GM19397 (cell line): Measurements from ENCODE around the gene SARNP.
"Not testable (repeated sequence)": the region's sequence is repeated elsewhere in the genome, so short reads cannot be mapped to it uniquely, and the experiment has no call there.

ENCODE experiments used
- ATAC-seq: cut with Tn5 transposase; IDR thresholded peaks from one replicate; pipeline ENCODE4 v1.9.1; 2021; ENCODE audit warnings: mild to moderate bottlenecking, moderate library complexity; ENCODE audit not compliant: unreplicated experiment

Gene SARNP

GRCh38 chr12:55797550-55797949 lies 20.0 kb downstream of the SARNP start:
- no peak for ATAC-seq

DNA sequence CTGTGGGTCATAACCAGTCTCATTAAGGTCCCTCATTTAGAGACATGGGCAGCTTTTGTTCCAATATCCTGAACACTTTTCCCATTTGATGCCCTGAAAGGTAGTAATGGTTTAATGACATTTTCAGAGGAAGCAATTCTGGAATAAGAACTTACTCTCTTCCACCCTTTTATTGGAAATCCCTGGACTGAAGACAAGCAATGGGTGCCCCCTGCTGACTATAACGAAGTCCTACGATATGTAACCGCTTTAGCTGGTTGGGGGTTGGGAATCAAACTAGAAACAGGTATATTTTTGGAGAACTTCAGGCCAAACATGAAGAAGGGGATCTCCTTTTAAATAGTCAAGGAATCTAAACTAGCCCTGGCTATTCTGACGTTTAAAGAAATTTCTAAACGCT lies 20.5 kb downstream of the SARNP start:
- ATAC-seq: no peak

GRCh38 chr12:55795950-55796349 lies 21.6 kb downstream of the SARNP start:
- ATAC-seq: no peak

DNA sequence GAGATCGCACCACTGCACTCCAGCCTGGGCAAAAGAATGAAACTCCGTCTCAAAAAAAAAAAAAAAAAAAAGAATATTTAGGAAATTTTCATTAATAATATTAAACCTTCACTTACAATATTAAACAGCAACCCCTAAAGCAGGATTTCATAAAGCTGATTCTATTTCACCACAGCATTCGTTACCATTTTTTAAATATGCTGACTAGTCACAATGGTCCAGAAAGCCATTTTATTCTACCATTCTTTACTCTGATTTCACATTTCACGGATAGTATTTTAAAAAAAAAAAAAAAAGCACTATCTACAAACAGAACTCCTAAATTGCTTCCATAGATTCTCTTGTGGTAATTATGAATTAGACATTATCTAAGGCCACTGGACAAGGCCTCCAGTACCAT lies 27.6 kb downstream of the SARNP start:
- no peak for ATAC-seq

- ATAC-seq: no peak
Measured at GRCh38 chr12:55789171-55789570, 28.4 kb downstream of the SARNP start.

DNA sequence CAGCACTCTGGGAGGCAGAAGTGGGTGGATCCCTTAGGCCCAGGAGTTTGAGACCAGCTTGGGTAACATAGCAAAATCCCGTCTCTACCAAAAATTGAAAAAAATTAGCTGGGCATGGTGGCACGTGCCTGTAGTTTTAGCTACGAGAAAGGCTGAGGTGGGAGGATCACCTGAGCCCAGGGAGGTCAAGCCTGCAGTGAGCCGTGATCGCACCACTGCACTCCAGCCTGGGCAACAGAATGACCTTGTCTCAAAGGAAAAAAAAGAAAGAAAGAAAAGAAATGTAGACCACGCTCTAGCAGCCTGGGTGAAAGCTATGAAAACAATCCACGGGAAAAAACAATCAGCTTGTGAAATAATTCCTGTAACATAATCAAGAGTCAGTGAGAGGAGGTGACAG lies 29.0 kb downstream of the SARNP start:
- no peak for ATAC-seq

- ATAC-seq: no peak
Measured at GRCh38 chr12:55780685-55781084, 36.8 kb downstream of the SARNP start.

DNA sequence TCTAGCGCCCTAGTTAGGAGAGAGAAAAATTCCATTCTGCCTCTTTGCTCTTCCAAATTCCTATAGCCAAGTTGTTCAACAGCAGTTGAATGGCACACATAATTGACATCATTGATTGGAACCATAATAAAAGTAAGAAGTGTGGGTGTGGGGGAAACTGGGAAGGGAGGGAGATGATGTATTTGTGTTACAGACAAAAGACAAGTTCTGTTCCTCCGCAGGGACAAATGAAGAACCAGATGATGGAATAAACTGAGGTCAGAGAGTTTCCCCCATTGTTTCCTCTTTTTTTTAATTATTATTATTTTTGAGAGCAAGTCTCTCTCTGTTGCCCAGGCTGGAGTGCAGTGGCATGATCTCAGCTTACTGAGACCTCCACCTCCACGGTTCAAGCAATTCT lies 39.7 kb downstream of the SARNP start:
- no peak for ATAC-seq

- ATAC-seq: no peak
Measured at GRCh38 chr12:55771736-55772135, 45.8 kb downstream of the SARNP start.

- no peak for ATAC-seq
Measured at GRCh38 chr12:55767156-55767555, 50.4 kb downstream of the SARNP start.

- no peak for ATAC-seq
Measured at GRCh38 chr12:55765736-55766290, 51.7 kb downstream of the SARNP start.

DNA sequence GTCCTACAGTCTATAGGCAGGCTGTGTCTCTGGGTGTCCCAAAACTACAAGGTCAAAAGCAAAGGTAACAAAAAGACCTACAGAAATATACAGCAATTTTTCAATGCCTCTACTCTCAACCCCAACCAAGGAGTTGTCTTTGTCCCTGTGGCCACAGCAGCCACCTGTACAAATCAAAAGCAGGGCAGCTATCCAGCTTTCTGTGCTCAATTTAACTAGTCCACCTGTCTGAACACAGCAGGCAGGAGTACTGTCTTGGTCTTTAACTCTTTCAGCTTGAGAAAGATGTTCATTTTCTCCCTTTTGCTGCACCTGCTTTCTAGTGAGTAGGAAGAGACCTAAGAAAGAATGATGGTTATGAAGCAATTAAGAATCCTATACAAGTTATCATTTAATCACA lies 54.9 kb downstream of the SARNP start:
- ATAC-seq: no peak

DNA sequence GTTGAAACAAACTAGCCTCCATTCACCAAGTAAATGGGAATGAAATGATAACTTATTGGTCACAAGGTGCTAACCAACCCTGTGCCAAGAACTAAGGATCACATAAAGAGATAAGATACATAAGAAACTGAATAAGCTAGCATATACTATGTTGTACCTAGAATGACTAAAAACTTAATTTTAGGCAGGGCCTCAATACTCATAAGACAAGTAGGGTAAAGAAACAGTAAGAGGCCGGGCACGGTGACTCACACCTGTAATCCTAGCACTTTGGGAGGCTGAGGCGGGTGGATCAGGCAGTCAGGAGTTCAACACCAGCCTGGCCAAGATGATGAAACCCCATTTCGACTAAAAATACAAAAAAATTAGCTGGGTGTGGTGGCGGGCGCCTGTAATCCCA lies 56.9 kb downstream of the SARNP start:
- ATAC-seq: no peak

DNA sequence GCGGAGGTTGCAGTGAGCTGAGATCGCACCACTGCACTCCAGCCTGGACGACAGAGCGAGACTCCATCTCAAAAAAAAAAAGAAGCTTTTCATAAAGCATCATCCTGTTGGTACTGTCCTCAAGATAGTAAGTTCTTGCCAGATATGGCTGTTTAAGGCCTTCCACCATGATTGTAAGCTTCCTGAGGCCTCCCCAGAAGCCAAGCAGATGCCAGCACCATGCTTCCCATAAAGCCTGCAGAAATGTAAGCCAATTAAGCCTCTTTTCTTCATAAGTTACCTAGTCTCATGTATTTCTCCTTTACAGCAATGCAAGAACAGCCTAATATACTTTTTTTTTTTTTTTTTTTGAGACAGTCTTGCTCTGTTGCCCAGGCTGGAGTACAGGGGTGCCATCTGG lies 58.9 kb downstream of the SARNP start:
- ATAC-seq: not testable (repeated sequence)

GRCh38 chr12:55757701-55758100 lies 59.8 kb downstream of the SARNP start:
- no peak for ATAC-seq

GRCh38 chr12:55755246-55755645 lies 62.3 kb downstream of the SARNP start:
- no peak for ATAC-seq

DNA sequence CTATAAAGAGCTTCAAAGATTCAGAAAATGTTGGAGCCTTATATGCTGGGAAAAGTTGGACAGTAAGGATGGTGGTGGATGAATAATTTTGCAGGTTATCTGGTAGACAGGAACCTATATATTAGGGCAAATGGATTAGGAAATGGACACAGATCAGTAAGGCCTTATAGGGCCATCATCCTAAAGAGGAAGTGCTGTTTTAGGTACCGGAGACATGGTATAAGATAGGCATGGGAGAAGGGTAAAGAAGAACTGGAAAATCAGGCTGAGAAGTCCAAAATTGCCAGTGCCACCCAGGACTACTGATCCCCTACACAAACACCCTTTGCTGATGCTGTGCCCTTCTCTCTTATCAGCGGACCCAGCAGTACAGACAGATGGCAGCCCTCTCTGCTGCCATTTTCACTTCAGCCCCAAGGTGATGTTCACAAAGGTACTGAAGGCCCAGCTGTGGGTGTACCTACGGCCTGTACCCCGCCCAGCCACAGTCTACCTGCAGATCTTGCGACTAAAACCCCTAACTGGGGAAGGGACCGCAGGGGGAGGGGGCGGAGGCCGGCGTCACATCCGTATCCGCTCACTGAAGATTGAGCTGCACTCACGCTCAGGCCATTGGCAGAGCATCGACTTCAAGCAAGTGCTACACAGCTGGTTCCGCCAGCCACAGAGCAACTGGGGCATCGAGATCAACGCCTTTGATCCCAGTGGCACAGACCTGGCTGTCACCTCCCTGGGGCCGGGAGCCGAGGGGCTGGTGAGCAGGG lies 69.1 kb downstream of the SARNP start:
- ATAC-seq: no peak

- ATAC-seq: no peak
Measured at GRCh38 chr12:55746913-55747231, 70.7 kb downstream of the SARNP start.

GRCh38 chr12:55746174-55746912 lies 71.2 kb downstream of the SARNP start:
- ATAC-seq: no peak

DNA sequence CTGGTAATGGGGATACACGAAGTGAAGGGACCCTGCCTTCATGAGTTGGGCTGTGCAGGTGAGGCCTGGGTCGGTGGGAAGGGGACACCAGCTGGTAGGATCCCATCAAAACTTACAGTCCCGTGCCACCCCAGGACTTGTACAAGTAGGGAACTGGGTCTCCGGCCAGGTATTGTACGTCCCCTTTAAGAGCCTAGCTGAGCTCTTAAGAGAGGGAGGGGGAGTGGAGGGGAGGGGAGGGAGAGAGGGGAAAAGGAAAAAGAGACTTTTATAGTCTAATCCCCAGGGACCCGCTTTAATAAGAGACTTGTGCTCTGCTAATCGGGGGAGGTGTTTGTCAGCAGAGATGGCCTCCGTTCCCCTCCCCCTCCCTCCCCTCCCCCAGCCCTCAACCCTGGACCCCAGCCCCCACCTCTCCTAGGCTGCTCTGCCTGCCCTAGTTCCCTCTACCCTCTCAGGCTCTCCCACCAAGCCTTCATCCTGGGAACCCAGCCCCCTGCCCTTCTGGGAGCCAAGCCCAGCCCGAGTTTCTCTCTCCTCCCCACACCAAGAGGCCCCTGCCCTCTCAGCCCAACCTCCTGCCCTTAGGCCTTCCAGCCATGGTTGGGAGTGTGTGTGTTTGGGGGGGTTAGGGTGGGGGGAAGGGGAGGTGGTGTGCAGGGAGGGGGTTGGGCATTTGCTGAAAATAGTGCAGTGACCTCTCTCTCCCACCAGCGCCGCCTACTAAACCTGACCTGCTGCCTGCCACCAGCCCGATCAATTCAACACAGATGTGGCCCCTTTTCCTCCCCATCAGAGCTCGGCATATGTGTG lies 72.0 kb downstream of the SARNP start:
- no peak for ATAC-seq

DNA sequence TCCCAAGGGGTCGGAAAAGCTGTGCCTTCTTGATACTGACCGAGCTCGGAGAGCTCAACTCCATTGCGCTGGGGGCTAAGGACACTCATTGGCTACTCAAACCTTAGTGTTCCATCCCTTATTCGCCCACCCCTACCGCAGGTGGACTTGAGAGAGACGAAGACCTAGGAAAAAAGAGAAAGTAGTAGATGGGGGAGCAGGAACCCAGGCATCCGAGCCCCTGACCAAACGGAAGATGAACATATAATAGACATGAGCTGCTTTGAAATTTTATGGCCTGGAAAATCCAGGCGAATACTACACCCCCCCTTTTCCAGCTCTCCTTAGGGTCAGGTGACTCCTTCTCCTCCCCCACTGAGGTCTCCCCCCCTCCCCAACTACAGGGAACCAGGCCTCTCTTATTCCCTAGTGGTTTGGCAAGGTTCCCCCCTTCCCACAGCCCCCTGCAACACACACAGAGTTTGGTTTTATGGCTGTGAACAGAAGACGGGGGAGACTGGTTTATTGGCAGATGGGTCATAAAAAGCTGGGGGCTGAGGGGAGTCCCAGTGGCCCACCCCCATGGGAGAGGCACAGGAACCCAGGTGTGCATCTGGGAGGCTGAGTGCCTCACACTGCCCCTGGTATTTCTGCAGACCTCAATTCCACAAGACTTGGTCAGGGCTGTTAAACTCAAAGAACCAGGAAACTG lies 73.0 kb downstream of the SARNP start:
- no peak for ATAC-seq
